T-helper 17 cell (primary cell): ENCODE data around the gene PEAR1. TPM values are rescaled to one million over a fixed set of nuclear protein-coding genes. Genes with fewer than 3 reads are reported as not detected.

Experiments
- ATAC-seq: fragments of 150-1000 bp; cut with Tn5 transposase; 2 replicates; pipeline ENCODE4 v1.10.0; 2021; ENCODE audit warnings: mild to moderate bottlenecking, moderate library complexity
- DNase-seq, 3 donors: peaks; one replicate each; pipeline versions ENCODE4 v3.0.0 to v3.0.0-alpha.2; 2020 to 2021
- H3K9me3 ChIP-seq: one replicate; pipeline ENCODE4 v1.7.0; 2013; ENCODE audit warnings: low read length, mild to moderate bottlenecking; ENCODE audit not compliant: control insufficient read depth, poor library complexity, severe bottlenecking
- H3K27ac Mint-ChIP-seq: one replicate; pipeline ENCODE4 v1.8.0; 2022; ENCODE audit warnings: mild to moderate bottlenecking, moderate library complexity, mixed read lengths
- H3K27me3 Mint-ChIP-seq: one replicate; pipeline ENCODE4 v1.8.0; 2022; ENCODE audit warnings: mixed read lengths
- H3K36me3 Mint-ChIP-seq: one replicate; pipeline ENCODE4 v1.8.0; 2022; ENCODE audit warnings: low read depth, mixed read lengths
- H3K4me1 Mint-ChIP-seq: one replicate; pipeline ENCODE4 v1.8.0; 2022; ENCODE audit warnings: mild to moderate bottlenecking, mixed read lengths
- H3K4me3 Mint-ChIP-seq: one replicate; pipeline ENCODE4 v1.8.0; 2022; ENCODE audit warnings: mild to moderate bottlenecking, moderate library complexity, mixed read lengths
- total RNA-seq, 4 donors: library from RNA in 2 of 4; stranded (reverse) in 2 of 4; gene quantifications; one replicate each; pipeline ENCODE4 v1.2.3 and lab custom pipeline; 2022 to 2026

PEAR1 gene
- total RNA-seq, 2 donors from 2014 or later, result 0.42 to 17.7 TPM

DNA sequence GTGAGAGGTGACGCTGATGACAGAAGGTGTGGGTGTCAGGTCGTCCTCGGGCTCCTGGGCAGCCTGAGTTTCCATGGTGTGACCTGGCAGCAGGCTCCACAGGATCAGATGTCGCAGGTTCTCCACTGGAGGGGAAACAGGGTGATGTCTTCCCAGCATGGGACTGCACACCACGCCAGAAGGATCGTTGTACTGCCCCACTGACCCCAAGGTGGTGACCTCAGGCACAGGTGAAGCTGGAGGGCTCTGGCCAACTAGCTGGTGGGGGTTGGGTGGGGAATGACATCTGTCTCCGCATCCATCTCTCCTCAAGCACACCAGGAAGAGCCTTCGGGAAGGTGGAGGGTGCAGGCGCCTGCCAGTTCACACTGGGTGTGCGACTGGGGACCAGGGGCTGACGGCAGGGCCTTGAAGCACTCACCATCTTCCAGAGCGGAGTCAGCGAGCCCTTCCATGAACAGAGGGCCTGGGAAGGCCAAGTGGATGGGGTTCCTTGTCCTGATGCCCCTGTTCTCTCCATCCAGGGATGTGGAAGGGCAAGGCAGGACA, 46.3 kb downstream of the PEAR1 start:
- DNase-seq, result no peak
- Mint-ChIP-seq H3K36me3 (peaks cover 13% of the 10 kb centered on the region), H3K4me3 (no peak overlapping the region), H3K27ac (no peak overlapping the region), H3K27me3 (no peaks in the 10 kb centered on the region), H3K4me1 (no peaks in the 10 kb centered on the region)
- no peak for ATAC-seq
- H3K9me3 ChIP-seq, result no peaks in the 10 kb centered on the region

DNA sequence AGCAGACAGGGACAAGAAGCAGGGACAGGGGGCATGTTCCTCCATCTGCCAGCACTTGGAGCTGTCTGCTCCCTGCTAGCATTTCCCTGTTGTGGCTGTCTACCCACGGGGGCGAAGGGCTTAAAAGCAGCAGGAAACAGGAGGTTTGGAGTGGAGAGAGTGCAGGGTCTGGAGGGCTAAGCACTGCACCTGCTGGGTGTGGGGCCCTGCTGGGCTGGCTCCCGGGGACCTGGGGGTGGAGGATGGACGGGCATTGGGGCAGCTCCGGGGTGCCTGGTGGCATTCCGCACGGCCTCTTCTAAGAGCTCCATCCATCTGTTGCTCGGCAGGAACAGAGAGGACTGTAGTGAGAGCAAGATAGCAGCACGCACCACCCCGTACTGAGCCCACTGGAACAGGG, 48.2 kb downstream of the PEAR1 start:
- Mint-ChIP-seq H3K4me1 (peaks cover 2% of the 10 kb centered on the region), H3K27ac (no peak overlapping the region), H3K4me3 (no peak overlapping the region), H3K27me3 (no peaks in the 10 kb centered on the region), H3K36me3 (peaks cover 23% of the 10 kb centered on the region)
- no peak for ATAC-seq
- H3K9me3 ChIP-seq, result no peaks in the 10 kb centered on the region
- DNase-seq, result no peak

DNA sequence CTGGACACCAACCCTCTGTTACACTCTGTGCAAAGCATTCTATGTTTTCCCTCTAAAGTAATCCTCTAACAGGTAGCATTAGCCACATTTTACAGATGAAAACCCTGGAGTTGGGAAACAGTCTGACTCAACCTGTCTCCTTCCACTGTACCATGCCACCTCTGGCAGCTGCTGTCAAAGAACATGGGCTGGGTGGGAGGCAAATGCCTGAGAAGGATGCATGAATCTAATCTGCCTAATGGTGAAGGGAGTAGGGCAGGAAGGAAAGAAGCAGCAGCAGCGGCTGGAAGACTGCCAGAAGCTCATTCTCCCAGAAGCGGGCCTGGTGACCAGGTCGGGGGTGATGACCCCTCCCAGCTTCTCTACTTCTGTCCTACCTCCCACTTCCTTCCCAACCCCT, 48.7 kb downstream of the PEAR1 start:
- Mint-ChIP-seq H3K27ac (no peak overlapping the region), H3K27me3 (no peaks in the 10 kb centered on the region), H3K4me3 (no peak overlapping the region), H3K4me1 (peaks cover 2% of the 10 kb centered on the region), H3K36me3 (peaks cover 23% of the 10 kb centered on the region)
- DNase-seq (no peak), ATAC-seq (no peak)
- no peaks in the 10 kb centered on the region for H3K9me3 ChIP-seq

DNA sequence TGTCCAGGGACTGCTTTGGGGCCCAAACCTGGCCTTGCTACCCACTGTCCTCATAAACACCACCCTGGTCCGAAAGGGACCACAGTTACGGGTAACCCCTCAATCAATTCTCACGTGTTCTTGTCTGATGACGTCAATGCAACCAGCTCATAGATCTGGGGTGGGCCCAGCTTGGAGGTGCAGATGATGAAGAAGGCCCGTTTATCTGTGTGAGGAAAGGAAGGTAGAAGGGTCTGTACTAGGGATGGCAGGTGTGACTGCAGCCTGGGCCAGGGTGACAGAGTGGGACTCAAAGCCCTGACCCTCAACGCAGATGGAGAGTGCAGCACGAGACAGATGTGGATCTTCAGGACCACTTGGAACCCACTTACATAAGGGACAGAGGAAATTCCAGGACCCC, 49.1 kb downstream of the PEAR1 start:
- no peak for ATAC-seq
- no peak overlapping the region for H3K27ac Mint-ChIP-seq

DNA sequence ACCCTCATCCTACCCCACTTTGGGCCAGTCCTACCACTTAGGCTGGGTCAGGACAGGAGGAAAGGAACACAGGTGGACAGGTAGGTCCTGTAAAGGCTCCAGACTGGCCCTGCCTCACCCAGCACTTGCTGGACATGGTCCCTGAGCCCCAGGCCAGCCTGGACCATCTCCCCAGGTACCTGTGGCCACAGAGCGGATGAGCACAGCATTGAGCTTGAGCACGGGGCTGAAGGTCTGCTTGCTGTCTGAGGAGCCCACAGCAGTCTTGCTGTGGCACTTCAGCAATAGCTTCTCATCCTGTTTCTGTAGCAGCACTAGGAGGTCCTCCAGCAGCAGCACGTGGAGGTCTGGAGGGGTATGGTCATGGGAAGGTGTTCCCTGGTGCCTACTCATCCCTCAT, 50.2 kb downstream of the PEAR1 start:
- DNase-seq (no peak), ATAC-seq (no peak)
- Mint-ChIP-seq H3K27me3 (no peaks in the 10 kb centered on the region), H3K4me3 (no peak overlapping the region), H3K36me3 (peaks cover 23% of the 10 kb centered on the region), H3K4me1 (peaks cover 2% of the 10 kb centered on the region), H3K27ac (no peak overlapping the region)
- no peaks in the 10 kb centered on the region for H3K9me3 ChIP-seq

More for the DNA sequence above, 49.1 kb downstream of the PEAR1 start:
- H3K27me3 Mint-ChIP-seq, result no peaks in the 10 kb centered on the region
- no peaks in the 10 kb centered on the region for H3K9me3 ChIP-seq
- H3K36me3 Mint-ChIP-seq, result peaks cover 23% of the 10 kb centered on the region
- peaks cover 2% of the 10 kb centered on the region for H3K4me1 Mint-ChIP-seq
- no peak overlapping the region for H3K4me3 Mint-ChIP-seq
- DNase-seq, result no peak

DNA sequence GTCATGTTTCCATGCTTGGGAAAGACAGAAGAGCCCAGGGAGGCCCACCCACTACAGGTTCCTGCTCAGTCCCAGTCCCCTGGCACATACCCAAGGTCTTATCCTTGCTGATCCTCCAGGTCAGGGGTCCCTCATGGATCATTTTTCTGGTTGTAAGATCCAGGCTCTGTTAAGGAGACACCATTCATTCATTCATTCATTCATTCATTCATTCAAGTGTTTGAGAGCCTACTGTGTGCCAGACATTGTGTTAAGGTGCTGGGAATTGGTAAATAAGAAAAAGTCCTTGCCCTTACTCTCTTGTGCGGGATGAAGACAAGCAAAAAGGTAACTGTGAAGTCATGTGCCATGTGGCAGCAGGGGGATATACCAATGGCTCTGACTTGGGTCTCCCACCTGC, 50.8 kb downstream of the PEAR1 start:
- H3K4me3 Mint-ChIP-seq, result no peak overlapping the region
- no peaks in the 10 kb centered on the region for H3K9me3 ChIP-seq
- ATAC-seq (no peak), DNase-seq (no peak)
- peaks cover 2% of the 10 kb centered on the region for H3K4me1 Mint-ChIP-seq
- peaks cover 23% of the 10 kb centered on the region for H3K36me3 Mint-ChIP-seq
- H3K27ac Mint-ChIP-seq, result no peak overlapping the region
- no peaks in the 10 kb centered on the region for H3K27me3 Mint-ChIP-seq

DNA sequence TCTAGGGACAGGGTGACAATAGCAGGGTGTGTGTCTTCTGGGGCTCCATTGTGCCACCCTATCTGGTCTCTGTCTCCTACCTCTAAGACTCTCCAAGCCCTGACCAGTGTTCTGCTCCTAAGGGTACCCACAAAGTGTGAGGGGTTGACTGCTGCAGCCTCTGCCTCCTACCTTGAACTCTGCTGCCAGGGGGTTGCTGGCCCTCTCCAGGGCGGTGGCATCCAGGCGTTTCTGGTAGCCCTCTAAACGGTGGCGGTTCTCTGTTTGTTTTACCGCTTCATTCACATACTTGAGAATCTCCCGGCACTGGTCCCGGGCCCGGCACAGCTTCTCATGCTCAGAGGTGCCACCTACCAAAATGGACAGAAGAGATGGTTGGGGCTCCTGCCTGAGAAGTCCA, 51.3 kb downstream of the PEAR1 start:
- Mint-ChIP-seq H3K4me1 (peaks cover 2% of the 10 kb centered on the region), H3K36me3 (peaks cover 23% of the 10 kb centered on the region), H3K27me3 (no peaks in the 10 kb centered on the region), H3K27ac (no peak overlapping the region), H3K4me3 (no peak overlapping the region)
- DNase-seq (no peak), ATAC-seq (no peak)
- no peaks in the 10 kb centered on the region for H3K9me3 ChIP-seq

DNA sequence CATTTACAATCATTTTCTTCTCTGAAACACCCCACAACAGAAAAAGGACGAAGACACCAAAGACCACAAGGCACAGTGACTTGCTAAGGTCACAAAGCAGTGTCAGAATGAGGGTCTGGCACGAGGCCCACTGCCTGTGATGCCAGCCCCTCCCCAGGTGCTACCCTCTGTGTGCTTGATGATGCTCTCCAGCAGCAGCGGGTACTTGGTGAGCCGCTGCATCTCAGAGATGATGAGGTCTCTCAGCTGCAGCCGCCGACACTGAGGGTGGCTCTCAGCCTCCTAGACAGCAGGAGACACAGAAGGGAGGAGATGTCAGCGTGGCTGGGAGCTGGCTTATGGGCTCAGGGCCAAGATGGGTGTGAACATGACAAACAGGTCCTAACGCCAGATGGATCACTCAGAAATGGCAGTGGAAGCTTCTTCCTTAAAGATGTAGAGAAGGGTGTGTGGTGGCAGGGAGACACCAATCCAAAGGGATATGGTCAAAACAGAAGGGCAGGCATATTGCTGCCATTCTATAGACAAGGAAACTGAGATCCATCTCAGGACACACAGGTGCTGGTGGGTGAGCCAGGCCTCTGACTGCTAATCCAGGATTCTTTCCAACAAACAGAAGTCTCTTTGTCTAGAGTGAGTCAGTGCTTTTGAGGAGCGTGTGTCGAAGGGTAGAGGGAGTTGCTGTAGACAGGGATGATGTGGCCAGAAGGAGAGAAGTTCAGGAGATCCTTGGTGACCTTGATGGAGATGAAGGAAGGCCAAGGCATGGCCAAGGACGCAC, 52.6 kb downstream of the PEAR1 start:
- DNase-seq (no peak), ATAC-seq (no peak)
- H3K9me3 ChIP-seq, result no peaks in the 10 kb centered on the region
- H3K36me3 Mint-ChIP-seq, result peaks cover 17% of the 10 kb centered on the region
- H3K4me1 Mint-ChIP-seq, result peaks cover 3% of the 10 kb centered on the region
- no peaks in the 10 kb centered on the region for H3K27me3 Mint-ChIP-seq
- no peak overlapping the region for H3K4me3 Mint-ChIP-seq
- no peak overlapping the region for H3K27ac Mint-ChIP-seq

DNA sequence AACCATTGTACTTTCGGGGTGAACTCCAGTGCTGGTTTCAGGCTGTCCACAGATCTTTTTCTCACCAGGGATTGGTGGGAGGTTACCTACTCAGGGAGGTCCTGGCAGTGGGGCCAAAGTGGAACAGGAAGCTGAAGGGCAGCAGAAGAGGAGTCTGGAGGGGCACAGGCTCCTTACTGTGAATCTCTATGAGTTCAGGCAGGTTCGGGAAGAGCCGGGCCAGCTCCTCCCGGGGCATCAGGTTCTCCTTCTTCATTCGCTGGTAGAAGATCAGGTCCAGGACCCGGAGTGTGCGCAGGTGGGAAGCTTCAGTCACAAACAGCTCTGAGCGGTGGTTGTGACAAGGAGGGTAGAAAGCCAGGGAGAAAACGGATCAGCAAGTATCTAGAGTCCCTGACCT, 53.6 kb downstream of the PEAR1 start:
- peaks cover 4% of the 10 kb centered on the region for H3K4me1 Mint-ChIP-seq
- DNase-seq, result no peak
- H3K36me3 Mint-ChIP-seq, result peaks cover 18% of the 10 kb centered on the region
- no peak overlapping the region for H3K27ac Mint-ChIP-seq
- H3K4me3 Mint-ChIP-seq, result no peak overlapping the region
- H3K9me3 ChIP-seq, result no peaks in the 10 kb centered on the region
- no peaks in the 10 kb centered on the region for H3K27me3 Mint-ChIP-seq
- no peak for ATAC-seq

DNA sequence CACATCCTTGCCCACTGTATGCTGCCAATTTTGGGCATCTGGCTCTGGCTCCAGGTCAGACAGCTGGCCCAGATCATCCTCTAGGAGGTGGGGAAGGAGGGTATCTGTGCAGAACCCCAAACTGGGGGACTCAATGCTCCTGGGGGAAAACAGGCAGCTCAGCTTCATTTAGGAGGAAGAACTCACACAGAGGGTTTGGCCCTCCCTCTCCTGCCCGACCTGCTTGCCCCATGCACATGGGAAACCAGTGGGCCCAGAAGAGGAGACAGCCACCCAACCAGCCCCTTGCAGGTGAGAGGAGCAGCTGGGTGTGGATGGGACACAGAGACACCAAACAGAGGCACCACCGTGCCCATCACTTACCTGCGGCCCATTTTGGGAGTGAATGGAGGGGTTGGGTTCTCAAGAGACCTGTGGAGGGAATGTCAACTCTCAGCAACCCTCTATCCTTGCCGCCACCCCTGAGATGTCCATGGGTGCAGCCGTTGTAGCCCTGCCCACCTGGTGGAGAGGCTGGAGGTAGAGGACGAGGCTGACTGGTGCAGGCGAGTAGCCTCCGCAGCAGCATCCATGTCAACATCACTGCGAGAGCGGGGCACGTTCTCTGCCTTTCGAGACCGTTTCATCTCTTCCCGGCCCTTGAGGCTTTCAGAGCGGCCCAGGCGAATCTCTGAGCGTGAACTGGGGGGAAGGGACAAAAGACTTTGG, 54.5 kb downstream of the PEAR1 start:
- DNase-seq (no peak), ATAC-seq (no peak)
- Mint-ChIP-seq H3K4me3 (no peak overlapping the region), H3K36me3 (peaks cover 18% of the 10 kb centered on the region), H3K27me3 (no peaks in the 10 kb centered on the region), H3K4me1 (peaks cover 4% of the 10 kb centered on the region), H3K27ac (no peak overlapping the region)
- H3K9me3 ChIP-seq, result no peaks in the 10 kb centered on the region

DNA sequence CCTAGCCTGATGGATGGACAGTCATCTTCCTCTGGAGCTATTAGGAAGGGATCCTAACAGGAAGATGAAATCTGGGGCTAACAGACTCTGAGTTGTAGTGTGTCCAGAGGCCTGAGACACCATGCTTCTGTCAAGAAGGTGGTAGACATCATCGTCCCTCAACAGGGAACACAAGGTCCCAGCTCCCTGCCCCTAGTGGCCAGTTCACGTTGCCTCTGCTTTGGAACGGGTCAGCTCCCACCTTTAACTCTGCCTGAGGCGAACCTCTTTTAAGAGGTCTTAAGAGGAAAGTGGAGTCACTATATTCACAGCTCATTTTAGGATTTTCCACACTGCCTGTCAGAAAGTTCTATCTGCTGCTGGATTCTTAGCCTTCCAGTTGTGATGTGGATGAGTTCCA, 55.2 kb downstream of the PEAR1 start:
- H3K36me3 Mint-ChIP-seq, result peaks cover 15% of the 10 kb centered on the region
- no peaks in the 10 kb centered on the region for H3K9me3 ChIP-seq
- DNase-seq (no peak), ATAC-seq (no peak)
- no peak overlapping the region for H3K27ac Mint-ChIP-seq
- no peaks in the 10 kb centered on the region for H3K27me3 Mint-ChIP-seq
- no peak overlapping the region for H3K4me3 Mint-ChIP-seq
- peaks cover 4% of the 10 kb centered on the region for H3K4me1 Mint-ChIP-seq

DNA sequence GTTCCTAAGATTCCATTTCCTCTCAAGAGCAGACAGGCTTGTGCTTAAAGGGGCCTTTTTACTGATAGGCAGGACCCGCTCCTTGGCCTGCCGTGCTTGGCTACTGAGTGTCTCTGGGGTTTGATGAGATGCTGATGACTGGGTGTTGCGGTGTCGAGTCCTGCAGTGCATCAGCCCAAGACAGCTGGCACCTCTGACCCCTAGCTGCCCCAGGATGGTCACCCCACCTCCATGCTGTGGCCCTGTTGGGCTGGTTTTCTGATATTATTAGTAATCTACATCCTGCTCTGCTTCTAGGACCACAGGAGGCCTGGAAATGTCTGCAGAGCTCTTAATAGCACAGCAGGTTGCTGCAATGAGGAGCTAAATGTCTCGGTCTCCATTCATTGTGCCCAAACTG, 55.6 kb downstream of the PEAR1 start:
- H3K4me1 Mint-ChIP-seq, result peaks cover 4% of the 10 kb centered on the region
- no peak overlapping the region for H3K27ac Mint-ChIP-seq
- no peaks in the 10 kb centered on the region for H3K9me3 ChIP-seq
- H3K27me3 Mint-ChIP-seq, result no peaks in the 10 kb centered on the region
- DNase-seq (no peak), ATAC-seq (no peak)
- H3K36me3 Mint-ChIP-seq, result peaks cover 15% of the 10 kb centered on the region
- H3K4me3 Mint-ChIP-seq, result no peak overlapping the region

DNA sequence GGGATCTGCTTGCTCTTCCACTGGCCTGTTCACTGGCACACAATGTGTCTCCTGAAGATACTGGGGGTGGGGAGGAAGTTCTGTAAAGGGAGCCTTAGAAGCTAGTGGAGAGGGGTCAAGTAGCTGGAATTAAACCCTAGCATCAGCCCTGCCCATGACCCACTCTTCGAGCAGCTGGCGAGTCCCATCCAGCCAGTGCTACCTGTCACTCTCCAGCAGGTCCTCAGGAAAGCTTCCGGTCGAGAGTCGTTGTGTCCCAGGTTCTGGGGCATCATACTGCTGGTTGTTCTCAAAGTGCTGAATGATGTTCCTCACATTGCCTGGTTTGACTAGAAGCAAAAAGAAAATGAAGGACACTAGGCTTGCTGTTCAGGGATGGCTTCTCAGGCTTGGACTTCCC, 57.9 kb downstream of the PEAR1 start:
- Mint-ChIP-seq H3K36me3 (peaks cover 11% of the 10 kb centered on the region), H3K4me1 (peaks cover 5% of the 10 kb centered on the region), H3K27ac (no peak overlapping the region), H3K27me3 (no peaks in the 10 kb centered on the region), H3K4me3 (no peak overlapping the region)
- no peak for DNase-seq
- ATAC-seq, result no peak
- no peaks in the 10 kb centered on the region for H3K9me3 ChIP-seq
